ENCODE results near the gene DDX11. TPM values are rescaled to one million over a fixed set of nuclear protein-coding genes. Genes with fewer than 3 reads are reported as not detected.
"Not testable (repeated sequence)": the region's sequence is repeated elsewhere in the genome, so short reads cannot be mapped to it uniquely, and the experiment has no call there.

Gene DDX11
- total RNA-seq, 4 donors from 2014 or later = 3.6 to 25.5 (median 12.1) TPM

DNA sequence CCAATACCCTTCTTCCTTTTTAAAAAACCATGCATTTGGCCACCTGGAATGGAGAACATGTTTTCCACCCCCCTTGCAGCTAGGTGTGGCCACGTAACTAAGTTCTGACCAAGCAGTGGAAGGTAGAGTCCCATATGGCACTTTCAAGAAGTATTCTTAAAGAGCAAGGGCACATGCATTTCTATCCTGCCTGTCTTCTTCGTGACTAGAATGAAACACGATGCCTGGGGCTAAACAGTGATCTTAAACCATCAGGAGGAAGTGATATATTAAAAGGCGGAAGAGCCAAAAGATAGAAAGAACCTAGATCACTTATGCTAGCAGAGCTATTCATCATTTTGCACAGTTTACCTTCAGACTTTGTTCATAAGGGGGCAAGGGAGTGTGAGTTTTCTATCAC lies 16.0 kb upstream of the DDX11 start:
- Histone ChIP-seq H3K4me3 (no peak overlapping the region), H3K4me1 (no peaks in the 10 kb centered on the region), H3K27me3 (no peaks in the 10 kb centered on the region), H3K36me3 (no peaks in the 10 kb centered on the region), H3K27ac (no peak overlapping the region), H3K9me3 (no peaks in the 10 kb centered on the region)
- no peak for ATAC-seq
- WGBS, 2 donors (ENCODE audit: low coverage in 1 of 2) = 69 to 84% methylated on average over 4 of the region's 4 CpGs
- TF ChIP-seq POLR2AphosphoS5 (IDR thresholded peaks at IDR 0.05) (no peak), POLR2A (IDR thresholded peaks at IDR 0.05) (no peak), EP300 (IDR thresholded peaks at IDR 0.05) (no peak)
- TF ChIP-seq, protein P1, sequence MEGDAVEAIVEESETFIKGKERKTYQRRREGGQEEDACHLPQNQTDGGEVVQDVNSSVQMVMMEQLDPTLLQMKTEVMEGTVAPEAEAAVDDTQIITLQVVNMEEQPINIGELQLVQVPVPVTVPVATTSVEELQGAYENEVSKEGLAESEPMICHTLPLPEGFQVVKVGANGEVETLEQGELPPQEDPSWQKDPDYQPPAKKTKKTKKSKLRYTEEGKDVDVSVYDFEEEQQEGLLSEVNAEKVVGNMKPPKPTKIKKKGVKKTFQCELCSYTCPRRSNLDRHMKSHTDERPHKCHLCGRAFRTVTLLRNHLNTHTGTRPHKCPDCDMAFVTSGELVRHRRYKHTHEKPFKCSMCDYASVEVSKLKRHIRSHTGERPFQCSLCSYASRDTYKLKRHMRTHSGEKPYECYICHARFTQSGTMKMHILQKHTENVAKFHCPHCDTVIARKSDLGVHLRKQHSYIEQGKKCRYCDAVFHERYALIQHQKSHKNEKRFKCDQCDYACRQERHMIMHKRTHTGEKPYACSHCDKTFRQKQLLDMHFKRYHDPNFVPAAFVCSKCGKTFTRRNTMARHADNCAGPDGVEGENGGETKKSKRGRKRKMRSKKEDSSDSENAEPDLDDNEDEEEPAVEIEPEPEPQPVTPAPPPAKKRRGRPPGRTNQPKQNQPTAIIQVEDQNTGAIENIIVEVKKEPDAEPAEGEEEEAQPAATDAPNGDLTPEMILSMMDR (IDR thresholded peaks at IDR 0.05) = no peak

DNA sequence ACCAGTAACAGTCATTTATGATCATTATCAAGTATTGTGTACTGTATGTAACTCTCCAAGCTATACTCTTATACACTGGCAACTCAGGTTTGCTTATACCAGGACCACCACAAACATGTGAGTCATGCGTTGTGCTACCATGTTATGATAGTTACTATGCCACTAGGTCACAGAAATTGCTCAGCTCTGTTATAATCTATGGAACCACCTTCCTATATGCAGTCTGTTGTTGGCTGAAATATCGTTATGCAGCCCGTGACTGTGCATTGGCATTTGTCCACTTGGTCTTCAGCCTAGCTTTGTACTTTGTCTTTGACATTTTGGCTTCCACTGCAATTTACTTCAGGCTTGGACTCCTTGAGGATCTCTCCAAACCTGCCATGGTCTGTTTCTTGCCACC lies 7.5 kb upstream of the DDX11 start:
- H3K9me3 ChIP-seq, H3K36me3 ChIP-seq, ATAC-seq, H3K4me1 ChIP-seq, H3K27me3 ChIP-seq, H3K27ac ChIP-seq, H3K4me3 ChIP-seq: not testable (repeated sequence)
- WGBS, 2 donors (ENCODE audit: low coverage in 1 of 2) = 43 to 86% methylated on average over 1 to 3 of the region's 3 CpGs

DNA sequence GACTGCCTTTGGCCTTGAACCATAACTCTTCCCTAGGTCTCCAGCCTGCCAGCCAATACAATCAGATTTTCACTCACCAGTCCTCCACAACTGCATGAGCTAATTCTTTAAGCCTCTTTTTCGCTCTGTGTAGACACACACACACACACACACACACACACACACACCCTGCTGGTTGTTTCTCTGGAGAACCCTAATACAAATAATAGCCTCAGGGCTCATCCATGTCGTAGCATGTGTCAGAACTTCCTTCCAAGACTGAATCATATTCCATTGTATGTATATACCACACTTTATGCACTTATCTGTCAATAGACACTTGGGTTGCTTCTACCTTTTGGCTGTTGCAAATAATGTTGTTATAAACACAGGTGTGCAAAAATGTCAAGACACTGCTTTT lies 6.0 kb upstream of the DDX11 start:
- H3K9me3 ChIP-seq, H3K36me3 ChIP-seq, ATAC-seq, H3K4me1 ChIP-seq, H3K4me3 ChIP-seq, H3K27me3 ChIP-seq, H3K27ac ChIP-seq: not testable (repeated sequence)
- 86 to 89% methylated on average over 2 of the region's 2 CpGs for WGBS, 2 donors (ENCODE audit: low coverage in 1 of 2)

DNA sequence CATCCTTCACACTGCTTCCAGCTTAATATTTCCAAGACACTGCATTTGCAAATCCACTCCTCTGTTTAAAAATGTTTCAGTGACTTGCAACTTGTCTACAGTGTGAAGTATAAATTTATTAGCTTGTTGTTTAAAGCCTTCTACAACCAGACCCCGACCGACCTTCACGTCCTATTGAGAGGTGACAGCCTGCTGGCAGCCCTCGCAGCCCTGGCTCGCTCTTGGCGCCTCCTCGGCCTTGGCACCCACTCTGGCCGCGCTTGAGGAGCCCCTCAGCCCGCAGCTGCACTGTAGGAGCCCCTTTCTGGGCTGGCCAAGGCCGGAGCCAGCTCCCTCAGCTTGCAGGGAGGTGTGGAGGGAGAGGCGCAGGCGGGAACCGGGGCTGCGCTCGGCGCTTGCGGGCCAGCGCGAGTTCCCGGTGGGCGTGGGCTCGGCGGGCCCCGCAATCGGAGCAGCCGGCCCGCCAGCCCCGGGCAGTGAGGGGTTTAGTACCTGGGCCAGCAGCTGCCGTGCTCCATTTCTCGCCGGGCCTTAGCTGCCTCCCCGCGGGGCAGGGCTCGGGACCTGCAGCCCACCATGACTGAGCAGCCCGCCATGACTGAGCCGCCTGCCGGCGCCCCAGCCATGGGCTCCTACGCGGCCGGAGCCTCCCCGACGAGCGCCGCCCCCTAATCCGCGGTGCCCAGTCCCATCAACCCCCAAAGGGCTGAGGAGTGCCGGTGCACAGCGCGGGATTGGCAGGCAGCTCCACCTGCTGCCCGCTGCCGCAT lies 2.5 kb upstream of the DDX11 start:
- not testable (repeated sequence) for H3K27me3 ChIP-seq, H3K4me3 ChIP-seq, H3K36me3 ChIP-seq, ATAC-seq, H3K27ac ChIP-seq, H3K9me3 ChIP-seq
- peaks cover 0 to 20% (median 0%) of the 10 kb centered on the region in 3 donors for H3K4me1 ChIP-seq
- WGBS, 2 donors (ENCODE audit: low coverage in 1 of 2) = no CpG with 5 or more reads among the region's 53 CpGs

DNA sequence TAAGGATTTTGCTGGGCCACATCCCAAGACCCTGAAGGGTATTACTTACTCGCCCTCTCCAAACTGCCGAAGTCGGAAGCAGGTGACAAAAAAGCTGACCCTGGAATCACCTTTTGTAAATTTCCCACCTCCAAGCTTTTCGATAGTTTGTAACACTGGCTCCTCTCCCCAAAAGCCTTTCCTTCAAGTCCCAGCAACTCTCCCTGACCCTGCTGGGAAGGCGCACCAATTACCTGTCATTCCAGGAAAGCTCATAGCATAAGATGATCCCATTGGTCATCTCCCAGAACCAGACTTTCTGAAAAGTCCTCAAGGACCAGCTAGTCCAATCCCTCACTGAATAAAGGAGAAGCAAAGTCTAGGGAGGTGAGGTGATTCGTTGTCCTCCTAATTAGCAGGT lies 698 bp upstream of the DDX11 start:
- H3K4me3 ChIP-seq = peak overlapping the region in 1 of 2 donors; percentile 61
- not testable (repeated sequence) for ATAC-seq, H3K27ac ChIP-seq, H3K9me3 ChIP-seq, H3K36me3 ChIP-seq, H3K27me3 ChIP-seq
- peaks cover 0 to 20% (median 0%) of the 10 kb centered on the region in 3 donors for H3K4me1 ChIP-seq
- 27 to 54% methylated on average over 2 to 5 of the region's 6 CpGs for WGBS, 2 donors (ENCODE audit: low coverage in 1 of 2)

DNA sequence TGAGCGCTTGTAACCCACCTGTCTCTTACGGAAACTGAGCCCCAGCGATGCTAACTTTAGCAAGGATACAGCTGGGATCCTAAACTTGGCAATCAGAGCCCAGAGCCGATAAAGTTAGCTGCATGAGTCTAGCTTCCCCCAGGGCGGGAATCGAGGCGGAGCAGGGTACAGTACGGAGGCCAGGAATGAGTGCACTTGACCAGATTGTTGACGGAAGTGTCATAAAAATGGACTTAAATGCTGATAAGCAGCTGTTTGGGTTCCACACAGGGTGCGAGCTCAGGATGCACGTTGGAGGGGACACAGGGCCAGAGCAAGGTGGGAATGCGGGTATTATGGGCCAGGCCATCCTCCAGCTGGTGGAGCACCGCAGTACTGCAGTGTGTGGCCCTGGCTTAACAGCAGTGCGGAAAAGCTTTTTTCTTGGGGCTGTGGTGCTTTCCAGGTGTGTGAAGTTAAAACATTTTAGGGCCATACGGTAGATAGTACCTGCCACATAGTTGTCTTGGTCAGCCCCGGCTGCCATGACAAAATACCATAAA lies 744 bp downstream of the DDX11 start:
- not testable (repeated sequence) for H3K36me3 ChIP-seq, H3K9me3 ChIP-seq, H3K27me3 ChIP-seq
- WGBS, 2 donors (ENCODE audit: low coverage in 1 of 2) = 0 to 2% methylated on average over 4 to 8 of the region's 16 CpGs
- H3K4me3 ChIP-seq = peak overlapping the region; percentile 61 to 62
- H3K27ac ChIP-seq = peak overlapping the region; percentile 60 to 90 (median 78)
- TF ChIP-seq, protein P1 (IDR thresholded peaks at IDR 0.05) = peak in 1 of 4 experiments; percentile 39
- peak; percentile 34 for ATAC-seq
- H3K4me1 ChIP-seq = peaks cover 0 to 20% (median 0%) of the 10 kb centered on the region in 3 donors

DNA sequence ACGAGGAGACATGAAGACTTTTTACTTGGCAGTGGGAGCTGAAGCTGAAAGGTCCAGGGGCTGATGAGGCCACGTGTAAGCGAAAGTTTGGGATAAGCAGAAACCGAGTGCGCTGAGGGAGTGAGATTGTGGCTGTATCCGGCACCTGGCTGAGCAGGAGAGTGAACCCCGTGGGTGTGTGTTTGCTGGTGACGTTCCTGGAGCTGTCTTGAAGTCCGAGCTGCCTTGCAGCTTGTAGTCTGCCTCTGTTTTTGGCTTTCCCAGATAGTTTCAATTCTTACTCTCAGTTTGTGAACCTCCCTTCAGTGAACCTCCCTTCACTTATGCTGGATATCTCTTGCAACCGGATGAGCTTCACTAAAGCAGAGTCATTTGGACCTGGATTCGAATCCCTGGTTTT lies 2.5 kb downstream of the DDX11 start:
- H3K4me3 ChIP-seq, H3K27ac ChIP-seq, ATAC-seq, H3K9me3 ChIP-seq, H3K27me3 ChIP-seq: not testable (repeated sequence)
- H3K36me3 ChIP-seq = peaks cover 0 to 26% of the 10 kb centered on the region in 2 donors
- H3K4me1 ChIP-seq = peaks cover 0 to 20% (median 0%) of the 10 kb centered on the region in 3 donors
- WGBS, 2 donors (ENCODE audit: low coverage in 1 of 2) = 70 to 93% methylated on average over 8 to 10 of the region's 11 CpGs

DNA sequence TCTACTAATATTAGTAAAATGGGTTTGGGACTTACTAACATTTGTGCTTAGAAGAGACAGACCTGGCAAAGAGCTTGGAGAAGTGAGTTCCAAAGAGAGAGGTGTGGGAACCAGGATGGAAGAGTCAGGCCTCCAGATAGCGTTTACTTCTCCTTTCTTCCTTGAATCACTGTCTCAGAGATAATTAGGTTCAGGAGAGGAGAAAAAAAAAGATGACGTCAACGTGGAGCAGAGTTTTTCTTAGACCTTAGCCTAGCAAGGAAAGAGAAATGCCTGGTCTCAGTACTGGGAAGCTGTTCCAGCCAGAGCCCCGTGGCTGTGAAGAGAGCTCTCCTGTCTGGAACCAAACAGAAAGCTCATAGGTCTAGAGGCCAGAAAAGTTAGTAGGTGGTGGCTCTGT lies 3.4 kb downstream of the DDX11 start:
- not testable (repeated sequence) for H3K9me3 ChIP-seq, H3K27me3 ChIP-seq, ATAC-seq, H3K4me3 ChIP-seq, H3K27ac ChIP-seq
- no CpG with 5 or more reads among the region's 4 CpGs for WGBS, 2 donors (ENCODE audit: low coverage in 1 of 2)
- peaks cover 0 to 35% of the 10 kb centered on the region in 2 donors for H3K36me3 ChIP-seq
- H3K4me1 ChIP-seq = peaks cover 0 to 20% (median 0%) of the 10 kb centered on the region in 3 donors

DNA sequence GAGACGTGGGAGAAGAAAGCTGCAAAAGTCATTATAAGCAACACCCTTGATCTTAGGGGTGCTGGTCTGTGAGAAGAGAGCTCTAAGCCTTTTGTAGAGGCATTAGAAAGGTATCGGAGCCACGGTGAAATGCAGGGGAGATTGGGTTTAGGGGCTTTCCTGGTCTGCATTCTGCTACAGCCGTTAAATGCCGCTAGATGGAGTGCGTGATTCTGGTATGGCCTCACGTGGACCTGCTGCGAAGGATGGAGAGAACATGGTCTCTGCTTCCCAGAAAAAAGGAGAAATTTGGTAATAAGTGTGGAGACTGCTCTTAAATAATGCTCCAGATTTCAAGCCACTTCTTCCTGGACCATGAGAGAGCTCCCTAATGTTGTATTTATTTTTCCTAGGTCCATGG lies 4.3 kb downstream of the DDX11 start:
- peaks cover 0 to 17% (median 0%) of the 10 kb centered on the region in 3 donors for H3K4me1 ChIP-seq
- not testable (repeated sequence) for H3K27ac ChIP-seq, H3K9me3 ChIP-seq, H3K4me3 ChIP-seq, ATAC-seq, H3K27me3 ChIP-seq
- 97 to 100% methylated on average over 2 to 6 of the region's 8 CpGs for WGBS, 2 donors (ENCODE audit: low coverage in 1 of 2)
- H3K36me3 ChIP-seq = peaks cover 0 to 42% of the 10 kb centered on the region in 2 donors

DNA sequence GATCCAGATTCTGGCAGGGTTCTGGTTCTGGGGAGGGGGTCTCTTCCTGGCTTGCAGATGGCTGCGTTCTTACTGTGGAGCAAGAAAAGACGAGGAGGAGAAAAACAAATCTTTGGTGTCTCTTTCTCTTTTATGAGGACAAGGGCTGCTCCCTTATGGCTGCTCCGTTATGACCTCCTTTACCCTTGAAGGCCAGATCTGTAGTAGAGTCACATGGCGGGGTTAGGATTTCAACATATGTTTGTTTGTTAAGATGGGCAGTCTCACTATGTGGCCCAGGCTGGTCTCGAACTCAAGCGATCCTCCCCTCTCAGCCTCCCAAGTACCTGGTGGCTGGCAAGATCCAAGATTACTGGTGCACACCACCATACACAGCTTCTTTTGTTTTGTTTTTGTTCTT lies 5.8 kb downstream of the DDX11 start:
- not testable (repeated sequence) for H3K27ac ChIP-seq, H3K4me1 ChIP-seq, H3K4me3 ChIP-seq, ATAC-seq, H3K9me3 ChIP-seq, H3K27me3 ChIP-seq
- WGBS, 2 donors (ENCODE audit: low coverage in 1 of 2) = no CpG with 5 or more reads among the region's 6 CpGs
- peaks cover 0 to 55% of the 10 kb centered on the region in 2 donors for H3K36me3 ChIP-seq

DNA sequence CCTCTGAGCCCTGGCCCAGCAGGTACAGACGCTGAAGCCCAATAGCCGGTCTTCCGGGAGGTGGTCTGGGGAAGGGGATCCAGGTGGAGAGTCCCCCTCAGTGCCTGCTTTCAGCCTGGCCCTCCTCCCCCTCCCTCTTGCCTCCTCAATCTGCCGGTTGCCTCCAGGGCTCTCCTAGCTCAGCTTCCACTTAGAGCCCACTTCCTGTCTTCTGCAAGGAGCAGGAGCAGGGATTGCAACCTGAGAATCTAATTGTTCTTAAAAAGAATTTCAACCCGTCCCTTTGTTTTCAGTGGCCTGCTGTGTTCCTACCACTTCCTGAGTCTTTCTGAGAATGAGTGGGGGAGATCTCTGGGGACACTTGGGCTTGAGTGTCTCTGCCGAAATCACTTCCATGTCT lies 6.6 kb downstream of the DDX11 start:
- not testable (repeated sequence) for ATAC-seq, H3K27ac ChIP-seq, H3K4me3 ChIP-seq, H3K27me3 ChIP-seq, H3K4me1 ChIP-seq, H3K9me3 ChIP-seq
- H3K36me3 ChIP-seq = peaks cover 0 to 63% of the 10 kb centered on the region in 2 donors
- 51% methylated on average over 3 of the region's 6 CpGs; no CpG with 5 or more reads in 1 of the 2 donors for WGBS, 2 donors (ENCODE audit: low coverage in 1 of 2)
